OCI-LY1 (cell line): ENCODE measurements around the gene PTPRZ1.

Experiments used
- H2AFZ ChIP-seq: fragments of 200-600 bp; sonication (generic), shearing (Covaris generic); 2 replicates; pipeline ENCODE4 v1.6.0; 2014; ENCODE audit warnings: antibody characterized with exemption, mild to moderate bottlenecking, low read length
- H3F3A ChIP-seq: fragments of 200-600 bp; sonication (generic), shearing (Covaris generic); 2 replicates; pipeline ENCODE4 v1.6.0; 2014; ENCODE audit warnings: mild to moderate bottlenecking, antibody characterized with exemption, low read length, moderate library complexity; ENCODE audit not compliant: insufficient read depth
- H3K27ac ChIP-seq: fragments of 200-600 bp; sonication (generic); 2 replicates; pipeline ENCODE4 v1.5.1; 2014; ENCODE audit warnings: low read length, mixed run types, mild to moderate bottlenecking, low read depth; ENCODE audit not compliant: poor library complexity, severe bottlenecking
- H3K27me3 ChIP-seq: fragments of 200-600 bp; sonication (generic); 2 replicates; pipeline ENCODE4 v1.6.0; 2014; ENCODE audit warnings: antibody characterized with exemption, mild to moderate bottlenecking, low read length, moderate library complexity; ENCODE audit not compliant: insufficient read depth
- H3K36me3 ChIP-seq: fragments of 200-600 bp; sonication (generic); 2 replicates; pipeline ENCODE4 v1.6.1; 2014; ENCODE audit warnings: mild to moderate bottlenecking, antibody characterized with exemption, low read length, moderate library complexity, mixed read lengths; ENCODE audit not compliant: insufficient read depth
- H3K4me1 ChIP-seq: fragments of 200-600 bp; sonication (generic); 2 replicates; pipeline ENCODE4 v1.5.1; 2014; ENCODE audit warnings: mild to moderate bottlenecking, low read length, moderate library complexity; ENCODE audit not compliant: insufficient read depth, severe bottlenecking
- H3K4me2 ChIP-seq: fragments of 200-600 bp; sonication (generic), shearing (Covaris generic); 2 replicates; pipeline ENCODE4 v1.6.1; 2014; ENCODE audit warnings: low read length
- H3K4me3 ChIP-seq: fragments of 200-600 bp; sonication (generic); 2 replicates; pipeline ENCODE4 v1.5.1; 2014; ENCODE audit warnings: low read length, low read depth, mild to moderate bottlenecking, mixed read lengths; ENCODE audit not compliant: poor library complexity, severe bottlenecking
- H3K79me2 ChIP-seq: fragments of 200-600 bp; shearing (Covaris generic); 2 replicates; pipeline ENCODE4 v1.6.1; 2016; ENCODE audit warnings: mixed run types, low read length, mixed read lengths; ENCODE audit not compliant: insufficient read depth
- H3K9ac ChIP-seq: fragments of 200-600 bp; sonication (generic), shearing (Covaris generic); 2 replicates; pipeline ENCODE4 v1.6.1; 2014; ENCODE audit warnings: mild to moderate bottlenecking, low read length, mixed read lengths
- H3K9me2 ChIP-seq: fragments of 200-600 bp; sonication (generic), shearing (Covaris generic); 2 replicates; pipeline ENCODE4 v1.6.1; 2014; ENCODE audit warnings: low read depth, mild to moderate bottlenecking, low read length, mixed read lengths
- H3K9me3 ChIP-seq: fragments of 200-600 bp; shearing (Covaris generic); 2 replicates; pipeline ENCODE4 v1.6.1; 2014; ENCODE audit warnings: low read length, mixed read lengths
- H4K20me1 ChIP-seq: fragments of 200-600 bp; sonication (generic), shearing (Covaris generic); 2 replicates; pipeline ENCODE4 v1.6.0; 2016; ENCODE audit warnings: mild to moderate bottlenecking, low read length; ENCODE audit not compliant: insufficient read depth
- CTCF ChIP-seq: fragments of 200-600 bp; sonication (generic), shearing (Covaris generic); IDR thresholded peaks from 2 replicates; pipeline ENCODE4 v1.5.1; 2017; ENCODE audit warnings: mild to moderate bottlenecking, antibody characterized with exemption, low read length, moderate library complexity, mixed read lengths
- EZH2 ChIP-seq: fragments of 200-600 bp; sonication (generic), shearing (Covaris generic); IDR thresholded peaks from 2 replicates; pipeline ENCODE4 v1.8.0; 2017; ENCODE audit warnings: borderline replicate concordance, mixed run types, mild to moderate bottlenecking, antibody characterized with exemption, low read length, moderate library complexity, mixed read lengths

PTPRZ1 gene

GRCh38 chr7:121882731-121883130, 9.8 kb downstream of the PTPRZ1 start:
- Histone ChIP-seq H3K4me2 (no peak overlapping the region), H3K9me3 (no peaks in the 10 kb centered on the region), H2AFZ (no peak overlapping the region), H3K4me3 (no peak overlapping the region), H3K9ac (no peak overlapping the region), H3K9me2 (no peaks in the 10 kb centered on the region), H3K27ac (no peak overlapping the region), H3K36me3 (no peaks in the 10 kb centered on the region), H4K20me1 (no peaks in the 10 kb centered on the region), H3K79me2 (no peaks in the 10 kb centered on the region), H3F3A (no peaks in the 10 kb centered on the region), H3K4me1 (no peaks in the 10 kb centered on the region), H3K27me3 (no peaks in the 10 kb centered on the region; the same call in 1 of the 2 replicates)
- TF ChIP-seq CTCF (no peak), EZH2 (no peak)

- TF ChIP-seq EZH2 = no peak
- no peak for TF ChIP-seq CTCF
- H3F3A ChIP-seq = no peaks in the 10 kb centered on the region
- no peak overlapping the region for H3K27ac ChIP-seq
- H3K9me3 ChIP-seq = no peaks in the 10 kb centered on the region
- H3K4me2 ChIP-seq = no peak overlapping the region
- no peaks in the 10 kb centered on the region for H3K4me1 ChIP-seq
- H3K36me3 ChIP-seq = no peaks in the 10 kb centered on the region
- H3K79me2 ChIP-seq = no peaks in the 10 kb centered on the region
- H4K20me1 ChIP-seq = no peaks in the 10 kb centered on the region
- no peak overlapping the region for H2AFZ ChIP-seq
- no peaks in the 10 kb centered on the region for H3K9me2 ChIP-seq
- no peak overlapping the region for H3K9ac ChIP-seq
- H3K27me3 ChIP-seq = no peaks in the 10 kb centered on the region
- no peak overlapping the region for H3K4me3 ChIP-seq
Observed at GRCh38 chr7:121885166-121885920, 12.4 kb downstream of the PTPRZ1 start.

GRCh38 chr7:121887634-121888033, 14.7 kb downstream of the PTPRZ1 start:
- Histone ChIP-seq H3K4me3 (no peak overlapping the region), H4K20me1 (no peaks in the 10 kb centered on the region), H3K27me3 (no peaks in the 10 kb centered on the region), H2AFZ (no peak overlapping the region), H3F3A (no peaks in the 10 kb centered on the region), H3K79me2 (no peaks in the 10 kb centered on the region), H3K9ac (no peak overlapping the region), H3K9me3 (no peaks in the 10 kb centered on the region), H3K27ac (no peak overlapping the region), H3K4me1 (no peaks in the 10 kb centered on the region), H3K4me2 (no peak overlapping the region), H3K9me2 (no peaks in the 10 kb centered on the region), H3K36me3 (no peaks in the 10 kb centered on the region)
- TF ChIP-seq EZH2 (no peak), CTCF (no peak)
